WTC11 (cell line): ENCODE data around the gene DOC2A. TPM values are rescaled to one million over a fixed set of nuclear protein-coding genes. Genes with fewer than 3 reads are reported as not detected.
A peak's percentile ranks its signal among the peaks of the same experiment; 100 is the strongest.

Experiments
- ATAC-seq: fragments of 200-7000 bp; cut with Tn5 transposase; 2 replicates; pipeline ENCODE4 v1.10.0; 2021; ENCODE audit warnings: mild to moderate bottlenecking, moderate library complexity
- CTCF ChIA-PET: fragments of 300-600 bp; sonication (Branson Sonifier 250); formaldehyde crosslinking; loops from one replicate; lab custom pipeline; 2021; ENCODE audit warnings: antibody characterized with exemption; lab: Charles Lee
- POLR2A ChIA-PET: fragments of 350-600 bp; sonication (Branson Sonifier 250); formaldehyde crosslinking; loops from one replicate; lab custom pipeline; 2021; ENCODE audit warnings: antibody characterized with exemption; lab: Charles Lee
- DNase-seq: peaks from one replicate; pipeline ENCODE4 v3.0.0; 2021; ENCODE audit warnings: low spot score
- H3K27ac Mint-ChIP-seq: 2 replicates; pipeline ENCODE4 v1.8.0; 2021; ENCODE audit warnings: mixed read lengths
- H3K27me3 Mint-ChIP-seq: 2 replicates; pipeline ENCODE4 v1.8.0; 2021; ENCODE audit warnings: low read depth, mild to moderate bottlenecking, moderate library complexity, mixed read lengths
- H3K36me3 Mint-ChIP-seq: 2 replicates; pipeline ENCODE4 v1.8.0; 2021; ENCODE audit warnings: mixed read lengths
- H3K4me1 Mint-ChIP-seq: 2 replicates; pipeline ENCODE4 v1.8.0; 2022; ENCODE audit warnings: mixed read lengths
- H3K4me3 Mint-ChIP-seq: 2 replicates; pipeline ENCODE4 v1.8.0; 2021; ENCODE audit warnings: mild to moderate bottlenecking, moderate library complexity, mixed read lengths
- H3K9me3 Mint-ChIP-seq: 2 replicates; pipeline ENCODE4 v1.8.0; 2021; ENCODE audit warnings: mixed read lengths
- ATF2 ChIP-seq: sonication (generic); formaldehyde crosslinking; IDR thresholded peaks from 2 replicates; pipeline ENCODE4 v1.8.1; 2022; ENCODE audit warnings: low read depth, missing genetic modification reagents, borderline replicate concordance
- CBFB ChIP-seq: sonication (generic); formaldehyde crosslinking; IDR thresholded peaks from 2 replicates; pipeline ENCODE4 v1.8.1; 2022; ENCODE audit warnings: mild to moderate bottlenecking, low read depth, missing genetic modification reagents
- CREB1 ChIP-seq: sonication (generic); formaldehyde crosslinking; IDR thresholded peaks from 2 replicates; pipeline ENCODE4 v1.8.0; 2023; ENCODE audit warnings: mild to moderate bottlenecking, missing genetic modification reagents
- CREM ChIP-seq: sonication (generic); formaldehyde crosslinking; IDR thresholded peaks from 2 replicates; pipeline ENCODE4 v1.8.1; 2022; ENCODE audit warnings: mild to moderate bottlenecking, missing genetic modification reagents, moderate library complexity
- JAZF1 ChIP-seq: fragments of 250-450 bp; sonication (Bioruptor Pico); IDR thresholded peaks from 2 replicates; pipeline ENCODE4 v1.9.0; 2021; ENCODE audit warnings: moderate library complexity, mild to moderate bottlenecking, inconsistent platforms
- MXD4 ChIP-seq: fragments of 250-450 bp; sonication (Bioruptor Pico); IDR thresholded peaks from 2 replicates; pipeline ENCODE4 v1.8.0; 2021; ENCODE audit warnings: mild to moderate bottlenecking, moderate library complexity, borderline replicate concordance
- NFATC4 ChIP-seq: fragments of 250-450 bp; sonication (Bioruptor Pico); IDR thresholded peaks from 2 replicates; pipeline ENCODE4 v1.9.0; 2021; ENCODE audit warnings: mild to moderate bottlenecking
- OVOL2 ChIP-seq: fragments of 250-450 bp; sonication (Bioruptor Pico); IDR thresholded peaks from 2 replicates; pipeline ENCODE4 v1.9.0; 2021; ENCODE audit warnings: mild to moderate bottlenecking, borderline replicate concordance
- RELA ChIP-seq: sonication (generic); formaldehyde crosslinking; IDR thresholded peaks from 2 replicates; pipeline ENCODE4 v1.8.1; 2022; ENCODE audit warnings: missing genetic modification reagents, mild to moderate bottlenecking, borderline replicate concordance
- SP1 ChIP-seq: sonication (generic); formaldehyde crosslinking; conservative IDR thresholded peaks from 2 replicates; pipeline ENCODE4 v1.8.1; 2022; ENCODE audit warnings: missing genetic modification reagents
- TCF7 ChIP-seq: sonication (generic); formaldehyde crosslinking; IDR thresholded peaks from 2 replicates; pipeline ENCODE4 v1.8.0; 2022; ENCODE audit warnings: mild to moderate bottlenecking, low read depth, missing genetic modification reagents, moderate library complexity
- USF2 ChIP-seq: sonication (generic); formaldehyde crosslinking; IDR thresholded peaks from 2 replicates; pipeline ENCODE4 v1.8.1; 2023; ENCODE audit warnings: mild to moderate bottlenecking, missing genetic modification reagents, moderate library complexity
- ZMAT4 ChIP-seq: fragments of 250-450 bp; sonication (Bioruptor Pico); IDR thresholded peaks from 2 replicates; pipeline ENCODE4 v1.9.0; 2021; ENCODE audit warnings: mild to moderate bottlenecking
- ZNF512 ChIP-seq: sonication (generic); formaldehyde crosslinking; IDR thresholded peaks from 2 replicates; pipeline ENCODE4 v1.8.1; 2022; ENCODE audit warnings: missing genetic modification reagents, borderline replicate concordance
- total RNA-seq: library from RNA; stranded (reverse); gene quantifications from 3 replicates; pipeline ENCODE4 v1.2.3, GENCODE V29; 2021
- TF ChIP-seq, protein P1 (sequence below): sonication (generic); formaldehyde crosslinking; IDR thresholded peaks from 2 replicates; pipeline ENCODE4 v1.8.1; 2023; ENCODE audit warnings: mild to moderate bottlenecking, missing genetic modification reagents
- TF ChIP-seq, protein P2 (sequence below): fragments of 250-450 bp; sonication (Bioruptor Pico); IDR thresholded peaks from 2 replicates; pipeline ENCODE4 v1.9.0; 2021; ENCODE audit warnings: mild to moderate bottlenecking, borderline replicate concordance
- TF ChIP-seq, protein P3 (sequence below): fragments of 250-450 bp; sonication (Bioruptor Pico); IDR thresholded peaks from 2 replicates; pipeline ENCODE4 v1.9.0; 2021; ENCODE audit warnings: moderate library complexity, mild to moderate bottlenecking, inconsistent platforms, borderline replicate concordance
- TF ChIP-seq, protein P4 (sequence below): fragments of 250-450 bp; sonication (Bioruptor Pico); IDR thresholded peaks from 2 replicates; pipeline ENCODE4 v1.8.0; 2021; ENCODE audit warnings: mild to moderate bottlenecking
- TF ChIP-seq, protein P5 (sequence below): sonication (generic); formaldehyde crosslinking; IDR thresholded peaks from 2 replicates; pipeline ENCODE4 v1.8.1; 2023; ENCODE audit warnings: mild to moderate bottlenecking, missing genetic modification reagents

The DOC2A gene
- total RNA-seq, 1 experiment from 2014 or later: 10.8 TPM

DNA sequence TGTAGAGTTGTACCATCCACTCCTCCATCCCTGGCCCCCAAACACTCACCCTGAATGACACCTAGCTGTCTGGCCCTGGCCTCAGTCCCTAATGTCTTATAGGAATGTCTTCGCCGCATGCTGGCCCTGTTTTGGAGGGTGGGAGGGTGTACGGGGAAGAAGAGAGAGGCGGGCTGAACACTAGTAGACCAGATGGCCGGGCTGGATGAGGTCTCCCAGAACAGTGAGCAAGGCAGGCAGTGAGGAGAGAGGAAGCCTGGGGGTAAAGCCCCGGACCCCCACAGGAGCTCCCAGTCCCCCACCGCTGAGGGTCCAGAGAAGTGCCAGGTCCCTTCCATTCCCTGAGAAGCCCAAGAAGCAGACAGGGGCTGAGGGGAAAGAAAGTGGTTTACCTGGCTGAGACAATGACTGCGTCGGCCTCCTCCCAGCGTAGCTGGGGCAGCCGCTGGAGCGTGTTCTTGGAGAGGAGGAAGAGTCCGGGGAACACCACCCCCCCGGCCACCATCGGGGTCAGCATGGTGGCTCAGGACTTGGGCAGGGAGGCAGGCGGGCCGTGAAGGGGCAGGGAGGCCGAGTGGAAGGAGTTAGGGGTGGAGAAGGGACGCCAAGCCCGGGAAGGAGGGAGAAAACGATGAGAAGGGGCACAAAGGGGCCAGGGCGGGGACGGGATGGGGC lies 19.3 kb upstream of the DOC2A start (continued):
- TF ChIP-seq CREM (CRISPR knock-in tag): no peak
- TF ChIP-seq, protein P1, sequence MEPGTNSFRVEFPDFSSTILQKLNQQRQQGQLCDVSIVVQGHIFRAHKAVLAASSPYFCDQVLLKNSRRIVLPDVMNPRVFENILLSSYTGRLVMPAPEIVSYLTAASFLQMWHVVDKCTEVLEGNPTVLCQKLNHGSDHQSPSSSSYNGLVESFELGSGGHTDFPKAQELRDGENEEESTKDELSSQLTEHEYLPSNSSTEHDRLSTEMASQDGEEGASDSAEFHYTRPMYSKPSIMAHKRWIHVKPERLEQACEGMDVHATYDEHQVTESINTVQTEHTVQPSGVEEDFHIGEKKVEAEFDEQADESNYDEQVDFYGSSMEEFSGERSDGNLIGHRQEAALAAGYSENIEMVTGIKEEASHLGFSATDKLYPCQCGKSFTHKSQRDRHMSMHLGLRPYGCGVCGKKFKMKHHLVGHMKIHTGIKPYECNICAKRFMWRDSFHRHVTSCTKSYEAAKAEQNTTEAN (CRISPR knock-in tag): no peak
- TF ChIP-seq ZMAT4: no peak
- no peak for TF ChIP-seq USF2 (CRISPR knock-in tag)
- TF ChIP-seq JAZF1: no peak
- no peak for TF ChIP-seq CREB1

DNA sequence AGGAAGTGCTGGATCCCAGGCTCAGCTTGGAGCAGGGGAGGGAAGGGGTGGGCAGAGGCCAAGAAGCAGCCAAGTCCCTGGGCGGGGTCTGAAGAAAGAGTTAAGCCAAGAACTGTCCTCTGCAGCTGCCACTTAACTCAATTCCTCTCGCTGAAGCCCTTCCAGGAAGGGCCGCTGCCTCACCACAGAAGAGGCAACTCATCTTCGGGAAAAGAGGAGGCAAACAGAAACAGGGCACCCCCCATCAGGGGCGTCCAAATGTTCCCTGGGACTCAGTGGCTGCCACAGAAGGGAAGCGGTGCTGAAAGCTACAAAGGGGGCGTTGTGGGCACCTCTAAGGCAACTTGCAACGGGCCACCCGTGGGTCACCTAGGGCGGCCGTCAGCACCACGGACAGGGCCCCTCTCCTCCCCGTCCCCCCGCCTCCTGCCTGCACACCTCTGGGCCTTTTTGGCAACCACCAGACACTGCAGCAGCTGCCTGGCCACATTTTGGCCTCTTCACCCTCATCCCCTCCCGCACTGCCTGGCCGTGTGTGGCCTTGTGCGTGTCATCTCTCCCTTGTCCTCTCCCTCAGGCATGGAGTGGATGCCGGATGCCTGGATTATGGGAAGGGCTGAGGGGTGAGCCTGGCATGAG lies 17.7 kb upstream of the DOC2A start:
- ChIA-PET POLR2A (interaction anchor here (0.9 kb wide), 1 partner anchor 45 kb away, joined by 3 read pairs; no protein-coding TSS in a partner anchor), CTCF (interaction anchor here (0.6 to 1.6 kb wide), 12 partner anchors 11 to 401 kb away, joined by 3 to 6 read pairs (median 3); partner anchors contain the start of genes DCTPP1 and SEZ6L2)
- H3K27ac Mint-ChIP-seq: no peak overlapping the region
- ATAC-seq (peak; percentile 31), DNase-seq (peak; percentile 75)
- H3K36me3 Mint-ChIP-seq: no peaks in the 10 kb centered on the region
- H3K9me3 Mint-ChIP-seq: no peaks in the 10 kb centered on the region
- H3K4me3 Mint-ChIP-seq: no peak overlapping the region
- H3K27me3 Mint-ChIP-seq: peaks cover 20% of the 10 kb centered on the region
- peaks cover 35% of the 10 kb centered on the region for H3K4me1 Mint-ChIP-seq
- no peak for TF ChIP-seq ZNF512 (CRISPR knock-in tag)
- no peak for TF ChIP-seq ATF2
- TF ChIP-seq, protein P2, sequence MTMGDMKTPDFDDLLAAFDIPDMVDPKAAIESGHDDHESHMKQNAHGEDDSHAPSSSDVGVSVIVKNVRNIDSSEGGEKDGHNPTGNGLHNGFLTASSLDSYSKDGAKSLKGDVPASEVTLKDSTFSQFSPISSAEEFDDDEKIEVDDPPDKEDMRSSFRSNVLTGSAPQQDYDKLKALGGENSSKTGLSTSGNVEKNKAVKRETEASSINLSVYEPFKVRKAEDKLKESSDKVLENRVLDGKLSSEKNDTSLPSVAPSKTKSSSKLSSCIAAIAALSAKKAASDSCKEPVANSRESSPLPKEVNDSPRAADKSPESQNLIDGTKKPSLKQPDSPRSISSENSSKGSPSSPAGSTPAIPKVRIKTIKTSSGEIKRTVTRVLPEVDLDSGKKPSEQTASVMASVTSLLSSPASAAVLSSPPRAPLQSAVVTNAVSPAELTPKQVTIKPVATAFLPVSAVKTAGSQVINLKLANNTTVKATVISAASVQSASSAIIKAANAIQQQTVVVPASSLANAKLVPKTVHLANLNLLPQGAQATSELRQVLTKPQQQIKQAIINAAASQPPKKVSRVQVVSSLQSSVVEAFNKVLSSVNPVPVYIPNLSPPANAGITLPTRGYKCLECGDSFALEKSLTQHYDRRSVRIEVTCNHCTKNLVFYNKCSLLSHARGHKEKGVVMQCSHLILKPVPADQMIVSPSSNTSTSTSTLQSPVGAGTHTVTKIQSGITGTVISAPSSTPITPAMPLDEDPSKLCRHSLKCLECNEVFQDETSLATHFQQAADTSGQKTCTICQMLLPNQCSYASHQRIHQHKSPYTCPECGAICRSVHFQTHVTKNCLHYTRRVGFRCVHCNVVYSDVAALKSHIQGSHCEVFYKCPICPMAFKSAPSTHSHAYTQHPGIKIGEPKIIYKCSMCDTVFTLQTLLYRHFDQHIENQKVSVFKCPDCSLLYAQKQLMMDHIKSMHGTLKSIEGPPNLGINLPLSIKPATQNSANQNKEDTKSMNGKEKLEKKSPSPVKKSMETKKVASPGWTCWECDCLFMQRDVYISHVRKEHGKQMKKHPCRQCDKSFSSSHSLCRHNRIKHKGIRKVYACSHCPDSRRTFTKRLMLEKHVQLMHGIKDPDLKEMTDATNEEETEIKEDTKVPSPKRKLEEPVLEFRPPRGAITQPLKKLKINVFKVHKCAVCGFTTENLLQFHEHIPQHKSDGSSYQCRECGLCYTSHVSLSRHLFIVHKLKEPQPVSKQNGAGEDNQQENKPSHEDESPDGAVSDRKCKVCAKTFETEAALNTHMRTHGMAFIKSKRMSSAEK (CRISPR knock-in tag): no peak
- TF ChIP-seq ZMAT4: no peak
- TF ChIP-seq, protein P3, sequence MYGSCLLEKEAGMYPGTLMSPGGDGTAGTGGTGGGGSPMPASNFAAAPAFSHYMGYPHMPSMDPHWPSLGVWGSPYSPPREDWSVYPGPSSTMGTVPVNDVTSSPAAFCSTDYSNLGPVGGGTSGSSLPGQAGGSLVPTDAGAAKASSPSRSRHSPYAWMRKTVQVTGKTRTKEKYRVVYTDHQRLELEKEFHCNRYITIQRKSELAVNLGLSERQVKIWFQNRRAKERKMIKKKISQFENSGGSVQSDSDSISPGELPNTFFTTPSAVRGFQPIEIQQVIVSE: no peak
- TF ChIP-seq, protein P4, sequence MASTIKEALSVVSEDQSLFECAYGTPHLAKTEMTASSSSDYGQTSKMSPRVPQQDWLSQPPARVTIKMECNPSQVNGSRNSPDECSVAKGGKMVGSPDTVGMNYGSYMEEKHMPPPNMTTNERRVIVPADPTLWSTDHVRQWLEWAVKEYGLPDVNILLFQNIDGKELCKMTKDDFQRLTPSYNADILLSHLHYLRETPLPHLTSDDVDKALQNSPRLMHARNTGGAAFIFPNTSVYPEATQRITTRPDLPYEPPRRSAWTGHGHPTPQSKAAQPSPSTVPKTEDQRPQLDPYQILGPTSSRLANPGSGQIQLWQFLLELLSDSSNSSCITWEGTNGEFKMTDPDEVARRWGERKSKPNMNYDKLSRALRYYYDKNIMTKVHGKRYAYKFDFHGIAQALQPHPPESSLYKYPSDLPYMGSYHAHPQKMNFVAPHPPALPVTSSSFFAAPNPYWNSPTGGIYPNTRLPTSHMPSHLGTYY (CRISPR knock-in tag): no peak
- no peak for TF ChIP-seq NFATC4 (CRISPR knock-in tag)
- TF ChIP-seq JAZF1: no peak
- no peak for TF ChIP-seq CBFB (CRISPR knock-in tag)
- TF ChIP-seq RELA (CRISPR knock-in tag): peak; percentile 25; the same call in 1 of the 2 replicates
- TF ChIP-seq, protein P5, sequence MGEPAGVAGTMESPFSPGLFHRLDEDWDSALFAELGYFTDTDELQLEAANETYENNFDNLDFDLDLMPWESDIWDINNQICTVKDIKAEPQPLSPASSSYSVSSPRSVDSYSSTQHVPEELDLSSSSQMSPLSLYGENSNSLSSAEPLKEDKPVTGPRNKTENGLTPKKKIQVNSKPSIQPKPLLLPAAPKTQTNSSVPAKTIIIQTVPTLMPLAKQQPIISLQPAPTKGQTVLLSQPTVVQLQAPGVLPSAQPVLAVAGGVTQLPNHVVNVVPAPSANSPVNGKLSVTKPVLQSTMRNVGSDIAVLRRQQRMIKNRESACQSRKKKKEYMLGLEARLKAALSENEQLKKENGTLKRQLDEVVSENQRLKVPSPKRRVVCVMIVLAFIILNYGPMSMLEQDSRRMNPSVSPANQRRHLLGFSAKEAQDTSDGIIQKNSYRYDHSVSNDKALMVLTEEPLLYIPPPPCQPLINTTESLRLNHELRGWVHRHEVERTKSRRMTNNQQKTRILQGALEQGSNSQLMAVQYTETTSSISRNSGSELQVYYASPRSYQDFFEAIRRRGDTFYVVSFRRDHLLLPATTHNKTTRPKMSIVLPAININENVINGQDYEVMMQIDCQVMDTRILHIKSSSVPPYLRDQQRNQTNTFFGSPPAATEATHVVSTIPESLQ: no peak
- no peak for TF ChIP-seq TCF7 (CRISPR knock-in tag)
- no peak for TF ChIP-seq OVOL2 (CRISPR knock-in tag)
- no peak for TF ChIP-seq SP1 (CRISPR knock-in tag)
- no peak for TF ChIP-seq MXD4 (CRISPR knock-in tag)
